HG03457 (cell line): ENCODE results near the gene ZNF280B.
"Not testable (repeated sequence)": the region's sequence is repeated elsewhere in the genome, so short reads cannot be mapped to it uniquely, and the experiment has no call there.

ENCODE experiments used
- ATAC-seq: cut with Tn5 transposase; IDR thresholded peaks from one replicate; pipeline ENCODE4 v1.9.1; 2021; ENCODE audit warnings: moderate number of reproducible peaks; ENCODE audit not compliant: unreplicated experiment

ZNF280B gene

DNA sequence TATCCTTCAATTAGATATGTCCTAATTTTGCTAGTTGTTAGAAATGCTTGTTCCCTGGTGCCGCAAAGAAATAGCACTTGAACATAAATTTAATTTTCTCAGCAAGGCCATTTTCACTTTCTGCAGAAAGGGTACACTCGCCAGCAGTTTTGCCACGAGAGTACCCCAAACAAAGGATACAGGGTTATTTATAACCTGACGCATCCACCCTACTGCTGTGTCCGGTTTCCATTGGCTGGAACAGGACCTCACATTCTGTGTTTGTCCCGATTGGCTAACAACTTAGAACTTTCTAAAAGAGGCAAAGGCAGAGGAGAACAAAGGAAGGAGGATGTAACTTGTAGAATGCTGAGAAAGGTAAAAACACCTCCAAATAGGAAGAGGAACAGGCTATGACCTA lies 1.4 kb upstream of the ZNF280B start:
- ATAC-seq, result not testable (repeated sequence)

DNA sequence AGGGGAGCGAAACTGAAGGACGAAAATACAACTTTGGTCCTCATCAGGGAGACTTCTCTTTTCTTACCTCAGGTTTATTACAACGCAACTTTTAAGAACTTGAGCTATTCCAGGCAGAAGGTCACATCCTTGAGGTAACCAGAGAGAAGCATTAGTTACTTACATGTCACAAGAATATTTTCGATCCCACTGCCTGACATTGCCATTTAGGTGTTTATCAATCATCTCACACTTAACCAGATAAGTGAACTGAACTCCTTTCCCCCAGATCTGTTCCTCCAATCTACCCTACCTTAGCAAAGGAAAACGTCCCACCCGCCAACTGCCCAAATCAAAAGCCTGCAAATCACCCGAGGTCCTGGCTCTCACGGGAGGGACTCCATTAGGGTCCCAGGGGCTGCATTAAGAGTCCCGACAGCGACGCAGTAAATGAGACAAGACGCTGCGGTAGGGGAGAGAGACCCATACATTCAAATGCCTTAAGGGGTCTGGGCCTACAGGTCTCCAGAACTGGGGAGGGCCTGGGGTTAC lies 734 bp downstream of the ZNF280B start:
- no peak for ATAC-seq

DNA sequence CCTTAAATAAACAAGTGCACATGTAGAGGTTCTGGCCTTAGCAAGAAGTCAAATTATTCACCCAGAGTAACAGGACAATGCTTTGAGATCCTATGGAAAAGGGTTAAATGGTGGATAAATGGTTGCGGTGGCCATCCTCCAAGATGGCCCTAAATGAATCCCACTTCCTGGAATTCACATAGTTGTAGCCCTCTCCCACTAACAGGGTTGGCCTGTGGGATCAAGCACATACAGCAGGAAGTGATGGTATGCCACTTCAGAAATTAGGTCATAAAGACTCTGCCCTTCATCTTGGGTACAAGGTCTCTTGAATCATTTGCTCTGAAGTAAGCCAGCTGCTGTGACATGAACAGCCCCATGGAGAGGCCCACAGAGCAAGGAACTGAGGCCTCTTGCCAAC lies 1.8 kb downstream of the ZNF280B start:
- ATAC-seq, result no peak

DNA sequence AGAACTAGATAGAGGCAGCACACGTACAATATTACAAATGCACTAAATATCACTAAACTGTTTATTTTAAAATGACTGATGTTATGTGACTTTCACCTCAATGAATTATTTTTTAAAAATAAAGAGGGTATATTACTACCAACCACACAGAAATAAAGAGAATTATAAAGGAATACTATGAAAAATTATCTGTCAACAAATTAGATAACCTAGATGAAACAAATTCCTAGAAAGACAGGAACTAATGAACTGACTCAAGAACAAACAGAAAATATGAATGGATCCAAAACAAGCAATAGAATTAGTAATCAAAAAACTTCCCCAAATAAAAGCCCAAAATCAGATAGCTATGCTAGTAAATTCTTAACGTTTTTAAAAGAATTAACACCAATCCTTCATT lies 10.3 kb downstream of the ZNF280B start:
- no peak for ATAC-seq

DNA sequence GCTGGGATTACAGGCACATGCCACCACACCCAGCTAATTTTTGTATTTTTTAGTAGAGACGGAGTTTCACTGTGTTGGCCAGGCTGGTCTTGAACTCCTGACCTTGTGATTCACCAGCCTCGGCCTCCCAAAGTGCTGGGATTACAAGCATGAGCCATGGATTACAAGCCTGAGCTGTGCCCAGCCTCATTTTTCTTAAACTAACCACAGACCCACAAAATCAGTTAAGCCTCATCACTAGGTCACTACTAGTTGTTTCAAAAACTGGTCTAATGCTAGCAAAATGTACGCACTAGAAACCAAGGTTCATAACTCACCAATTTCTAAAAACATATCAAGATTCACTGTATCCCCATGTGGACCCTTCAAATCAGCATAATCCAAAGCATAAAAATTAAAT lies 17.0 kb downstream of the ZNF280B start:
- ATAC-seq, result not testable (repeated sequence)

DNA sequence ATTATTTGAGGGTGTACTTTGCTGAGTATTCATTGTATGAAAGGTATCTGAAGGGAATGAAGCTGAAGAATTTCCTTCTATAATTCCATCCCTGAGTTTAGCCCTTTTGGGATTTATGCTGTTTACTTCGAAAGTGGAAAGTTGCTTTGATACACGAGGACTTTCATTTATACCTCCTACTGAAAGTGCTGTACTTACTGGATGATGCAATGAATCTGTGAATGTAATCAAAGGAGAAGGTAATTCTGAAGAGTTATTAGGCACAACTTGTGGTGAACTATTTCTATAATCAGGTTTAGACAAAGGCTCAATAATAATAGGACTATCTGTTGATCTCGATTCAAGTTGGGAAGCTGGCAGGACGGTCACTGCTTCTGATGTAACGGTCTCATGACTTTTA lies 19.8 kb downstream of the ZNF280B start:
- ATAC-seq, result no peak

DNA sequence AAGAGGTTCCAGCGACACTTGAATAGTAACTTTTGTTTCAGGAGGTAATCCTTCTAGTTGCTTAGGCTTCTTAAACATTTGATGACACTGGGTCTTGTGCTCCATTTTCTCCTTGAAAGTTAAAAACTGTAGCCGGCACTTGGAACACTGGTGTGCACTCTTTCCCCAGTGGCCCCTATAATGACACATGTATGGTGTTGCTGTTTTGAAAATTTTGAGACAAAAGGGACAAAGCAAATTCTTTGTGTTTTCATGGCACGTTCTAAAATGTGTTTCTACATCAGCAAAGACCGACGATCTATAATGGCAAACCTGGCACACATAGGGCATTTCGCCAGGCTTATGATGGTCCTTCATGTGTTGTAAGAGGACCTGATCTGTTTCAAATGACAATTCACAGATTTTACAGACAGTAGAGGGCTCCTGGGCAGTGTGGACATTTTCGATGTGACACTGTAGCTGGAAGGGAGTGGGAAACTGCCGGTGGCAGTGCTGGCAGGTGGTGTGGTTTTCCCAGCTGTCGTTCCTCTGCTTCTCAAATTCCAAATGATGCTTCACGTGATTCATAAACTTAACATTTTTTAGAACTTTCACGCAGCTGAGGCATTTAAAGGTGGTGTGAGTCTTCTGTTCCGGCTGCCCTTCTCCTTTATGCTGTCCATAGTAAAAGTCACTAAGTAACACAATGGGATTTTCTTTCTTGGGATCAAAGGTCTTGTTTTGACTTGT lies 20.5 kb downstream of the ZNF280B start:
- no peak for ATAC-seq

DNA sequence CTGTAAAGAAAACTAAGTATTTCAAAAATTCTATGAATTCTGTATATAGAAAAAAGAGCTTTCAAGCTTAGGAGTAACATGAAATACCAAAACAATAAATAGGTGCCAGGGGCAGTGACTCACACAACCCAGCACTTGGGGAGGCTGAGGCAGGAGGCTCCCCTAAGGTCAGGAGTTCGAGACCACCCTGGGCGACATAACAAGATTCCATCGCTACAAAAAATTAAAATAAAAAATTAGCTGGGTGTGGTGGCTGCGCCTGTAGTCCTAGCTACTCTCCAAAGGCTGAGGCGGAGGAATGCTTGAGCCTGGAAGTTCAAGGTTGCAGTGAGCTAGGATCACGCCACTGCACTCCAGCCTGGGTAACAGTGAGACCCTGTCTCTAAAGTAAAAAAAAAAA lies 21.5 kb downstream of the ZNF280B start:
- ATAC-seq, result no peak

DNA sequence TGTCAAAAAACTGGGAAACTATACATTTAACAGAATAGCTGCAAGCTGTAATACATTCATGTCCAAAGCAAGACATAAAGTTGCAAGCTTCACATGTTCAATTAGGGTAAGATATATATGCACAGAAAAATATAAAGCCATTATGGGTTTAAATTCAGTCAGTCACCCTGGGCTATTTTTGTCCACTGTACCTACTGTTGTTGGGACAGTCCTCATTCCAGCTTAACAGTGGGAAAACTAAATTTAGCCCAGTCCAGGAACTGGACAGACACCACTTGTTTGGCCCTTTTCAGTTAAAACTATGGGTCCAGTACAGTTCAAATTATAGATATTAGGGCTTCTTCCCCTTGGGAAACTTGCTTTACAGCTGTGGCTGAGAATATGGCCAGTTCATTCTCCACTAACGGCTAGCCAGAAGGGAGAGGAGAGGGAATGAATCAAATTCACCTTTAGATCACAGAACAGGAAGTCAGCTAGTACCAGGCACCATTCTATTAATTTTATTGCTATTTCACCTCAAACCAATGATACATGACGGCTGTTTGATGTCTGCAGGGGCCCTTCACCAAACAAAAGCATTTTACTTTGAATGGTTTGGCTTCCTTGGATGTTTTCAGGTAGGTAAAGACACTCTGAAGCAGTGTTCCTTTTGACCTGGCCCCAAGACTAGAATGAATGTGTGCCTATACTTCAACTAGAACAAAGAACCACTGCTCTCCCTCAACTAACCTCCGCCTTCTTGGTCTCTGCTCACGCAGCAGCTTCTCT lies 22.2 kb downstream of the ZNF280B start:
- no peak for ATAC-seq

DNA sequence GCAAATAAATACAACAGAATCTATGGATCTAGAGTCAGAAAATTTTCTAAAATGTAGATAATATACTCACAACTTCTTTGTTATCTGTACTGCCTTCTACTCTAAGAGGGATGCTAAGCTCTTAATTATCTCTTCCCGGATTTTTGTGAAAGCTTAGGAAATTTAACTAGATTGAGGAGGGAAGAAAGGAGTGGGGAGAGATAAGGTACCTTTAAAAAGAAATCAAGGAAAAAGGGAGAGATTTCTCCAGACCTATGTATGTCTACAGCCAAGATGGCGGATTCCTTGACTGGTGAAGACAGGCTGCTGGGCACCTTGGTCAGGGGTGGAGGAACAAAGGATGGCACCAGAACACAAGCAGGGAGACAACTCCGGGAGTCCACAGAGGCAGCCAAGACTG lies 23.0 kb downstream of the ZNF280B start:
- no peak for ATAC-seq

DNA sequence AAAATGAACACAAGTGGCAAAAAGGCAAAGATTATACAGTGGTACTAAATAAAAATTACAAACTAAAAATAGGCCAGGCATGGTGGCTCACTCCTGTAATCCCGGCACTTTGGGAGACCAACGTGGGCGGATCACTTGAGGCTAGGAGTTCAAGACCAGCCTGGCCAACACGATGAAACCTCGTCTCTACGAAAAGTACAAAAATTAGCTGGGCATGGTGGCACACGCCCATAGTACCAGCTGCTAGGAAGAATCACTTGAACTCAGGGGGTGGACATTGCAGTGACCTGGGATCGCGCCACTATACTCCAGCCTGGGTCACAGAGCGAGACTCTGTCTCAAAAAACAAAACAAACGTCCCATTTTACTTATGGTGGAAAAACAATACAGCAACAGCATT lies 24.5 kb downstream of the ZNF280B start:
- ATAC-seq, result no peak

DNA sequence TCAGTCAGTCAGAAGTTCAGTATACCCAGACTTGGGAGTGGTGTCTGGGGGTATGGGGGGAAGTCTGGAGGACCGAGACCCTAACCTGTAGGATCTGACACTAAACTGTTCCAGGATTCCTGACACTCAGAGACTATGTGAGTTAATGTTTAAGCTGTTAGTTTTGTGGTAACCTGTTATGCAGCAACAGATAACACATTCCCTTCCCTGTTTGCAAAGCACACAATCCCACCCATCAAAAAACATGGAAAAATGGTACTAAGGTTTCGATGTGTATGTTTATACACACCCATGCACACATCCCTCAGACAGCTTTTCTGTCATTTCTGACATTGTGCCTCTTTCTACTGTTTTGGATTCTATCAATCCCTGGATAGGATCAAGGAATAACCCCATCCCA lies 27.6 kb downstream of the ZNF280B start:
- no peak for ATAC-seq

DNA sequence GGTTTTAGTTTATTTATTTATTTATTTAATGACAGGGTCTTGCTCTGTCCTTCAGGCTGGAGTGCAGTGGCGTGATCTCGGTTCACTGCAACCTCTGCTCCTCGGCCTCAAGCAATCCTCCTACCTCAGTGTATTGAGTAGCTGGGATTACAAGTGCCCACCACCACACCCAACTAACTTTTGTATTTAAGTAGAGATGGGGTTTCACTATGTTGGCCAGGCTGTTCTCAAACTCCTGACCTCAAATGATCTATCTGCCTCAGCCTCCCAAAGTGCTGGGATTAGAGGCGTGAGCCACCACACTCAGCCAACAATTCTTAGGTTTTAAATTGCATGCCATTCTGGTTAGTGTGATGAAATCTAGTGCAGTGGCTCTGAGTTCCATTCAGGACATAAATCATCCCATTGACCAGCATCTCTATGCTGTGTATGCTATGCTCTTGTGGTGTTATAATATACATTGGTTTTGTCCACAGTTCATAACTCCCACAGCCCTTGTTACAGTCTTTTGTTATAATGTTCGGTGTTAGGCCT lies 28.5 kb downstream of the ZNF280B start:
- no peak for ATAC-seq

DNA sequence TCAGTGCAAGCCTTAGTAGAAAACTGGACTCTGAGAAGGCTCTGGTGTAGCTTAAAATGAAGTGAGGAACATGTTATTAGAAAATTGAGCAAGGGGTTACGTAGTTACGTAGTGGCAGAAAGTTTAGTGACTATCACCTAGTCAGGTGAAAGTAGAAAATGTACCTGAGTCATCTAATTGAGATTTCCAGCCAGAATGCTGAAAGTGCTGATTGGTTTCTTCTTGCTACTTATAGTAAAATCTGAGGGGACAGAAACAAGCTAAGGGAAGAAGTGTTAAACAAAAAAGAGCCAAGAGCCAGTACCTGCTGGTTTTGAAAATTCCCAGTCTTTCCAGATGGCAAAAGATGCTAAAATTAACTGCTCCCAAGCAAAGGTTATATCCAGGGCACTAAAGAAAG lies 29.4 kb downstream of the ZNF280B start:
- no peak for ATAC-seq

DNA sequence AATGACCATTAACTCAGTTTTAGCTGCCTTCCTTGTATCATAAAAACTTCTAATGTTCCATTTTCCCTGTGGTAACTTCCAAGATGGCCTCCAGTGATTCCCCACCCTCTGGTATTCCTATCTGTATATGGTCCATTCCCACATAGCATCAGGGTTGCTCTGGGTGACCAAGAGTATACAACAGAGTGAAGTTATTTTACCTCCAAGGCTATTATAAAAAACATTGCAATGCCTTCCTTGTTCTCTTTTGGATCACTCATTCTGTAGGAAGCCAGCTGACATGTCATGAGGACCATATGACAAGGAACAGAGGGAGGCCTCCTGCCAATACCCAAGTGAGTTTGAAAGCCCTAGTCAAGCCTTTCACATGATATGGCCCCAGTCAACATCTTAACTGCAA lies 30.1 kb downstream of the ZNF280B start:
- no peak for ATAC-seq

DNA sequence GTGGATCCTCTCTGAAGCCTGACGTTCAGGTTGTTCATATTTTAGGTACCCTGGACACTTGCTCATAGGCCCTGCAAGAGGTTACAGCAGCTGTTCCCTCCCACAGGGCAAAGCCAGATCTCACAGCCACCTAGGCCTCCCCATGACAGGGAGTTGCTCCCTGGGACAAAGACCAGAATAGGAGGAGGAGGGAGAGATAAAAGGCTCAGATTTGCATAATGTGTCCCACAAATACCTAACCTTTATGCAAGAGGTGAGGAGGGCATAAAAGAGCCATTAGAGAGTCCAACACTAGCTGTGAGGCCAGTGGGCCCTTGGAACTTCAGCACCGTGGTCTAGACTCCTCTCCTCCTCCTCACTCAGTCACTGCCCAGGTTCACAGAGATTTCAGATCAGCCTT lies 33.8 kb downstream of the ZNF280B start:
- ATAC-seq, result no peak

DNA sequence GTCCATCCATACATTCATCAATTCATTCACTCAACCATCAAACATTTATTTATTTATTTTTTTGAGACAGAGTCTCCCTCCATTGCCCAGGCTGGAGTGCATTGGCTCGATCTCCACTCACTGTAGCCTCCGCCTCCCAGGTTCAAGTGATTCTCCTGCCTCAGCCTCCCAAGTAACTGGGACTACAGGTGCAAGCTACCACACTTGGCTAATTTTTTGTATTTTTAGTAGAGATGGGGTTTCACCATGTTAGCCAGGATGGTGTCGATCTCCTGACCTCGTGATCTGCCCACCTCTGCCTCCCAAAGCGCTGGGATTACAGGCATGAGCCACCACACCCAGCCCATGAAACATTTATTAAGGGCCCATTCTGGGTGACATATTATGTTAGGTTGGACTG lies 37.4 kb downstream of the ZNF280B start:
- not testable (repeated sequence) for ATAC-seq

DNA sequence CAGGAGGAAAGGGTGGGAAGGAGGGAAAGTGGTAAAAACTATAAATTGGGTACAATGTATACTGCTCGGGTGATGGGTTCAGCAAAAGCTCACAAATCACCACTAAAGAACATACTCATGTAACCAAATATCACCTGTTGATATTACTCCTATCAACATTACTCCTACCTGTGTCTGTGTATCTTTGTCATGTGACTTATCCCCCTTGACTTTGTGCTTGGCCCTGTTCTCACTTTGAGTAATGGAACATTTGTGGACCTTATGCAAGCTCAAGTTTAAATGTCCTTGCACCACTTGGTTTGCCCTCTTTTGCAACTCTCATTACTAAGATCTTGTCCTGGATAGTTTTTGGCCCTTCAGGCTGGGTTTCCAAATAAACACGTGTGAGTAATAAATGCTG lies 39.0 kb downstream of the ZNF280B start:
- ATAC-seq, result no peak

DNA sequence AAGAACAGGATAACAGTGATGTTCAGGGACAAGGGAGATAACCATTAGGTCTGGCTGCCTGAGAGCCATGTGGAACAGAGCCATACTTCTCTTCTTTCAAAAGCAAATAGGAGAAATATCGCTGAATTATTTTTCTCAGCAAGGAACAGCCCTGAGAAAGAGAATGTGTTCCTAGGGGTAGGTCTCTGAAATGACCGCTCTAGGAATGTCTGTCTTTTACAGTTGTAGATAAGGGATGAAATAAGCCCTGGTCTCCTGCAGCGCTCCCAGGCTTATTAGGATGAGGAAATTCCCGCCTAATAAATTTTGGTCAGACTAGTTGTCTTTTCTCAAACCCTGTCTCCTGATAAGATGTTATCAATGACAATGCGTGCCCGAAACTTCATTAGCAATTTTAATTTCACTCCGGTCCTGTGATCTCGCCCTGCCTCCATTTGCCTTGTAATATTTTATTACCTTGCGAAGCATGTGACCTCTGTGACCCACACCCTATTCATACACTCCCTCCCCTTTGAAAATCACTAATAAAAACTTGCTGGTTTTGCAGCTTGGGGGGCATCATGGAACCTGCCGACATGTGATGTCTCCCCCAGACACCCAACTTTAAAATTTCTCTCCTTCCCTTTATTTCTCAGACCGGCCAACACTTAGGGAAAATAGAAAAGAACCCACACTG lies 39.6 kb downstream of the ZNF280B start:
- ATAC-seq, result not testable (repeated sequence)

DNA sequence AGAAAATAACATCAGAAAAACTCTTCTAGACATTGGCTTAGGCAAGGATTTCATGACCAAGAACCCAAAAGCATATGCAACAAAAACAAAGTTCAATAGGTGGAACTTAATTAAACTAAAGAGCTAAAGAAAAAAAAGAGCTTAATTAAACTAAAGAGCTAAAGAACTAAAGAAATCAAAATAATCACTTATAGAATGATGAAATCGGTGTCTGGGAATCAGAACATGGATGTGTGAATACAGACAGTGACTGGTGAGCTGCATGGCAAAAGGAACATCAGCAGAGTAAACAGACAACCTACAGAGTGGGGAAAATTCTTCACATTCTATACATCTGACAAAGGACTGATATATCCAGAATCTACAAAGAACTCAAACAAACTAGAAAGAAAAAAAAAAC lies 41.4 kb downstream of the ZNF280B start:
- no peak for ATAC-seq

DNA sequence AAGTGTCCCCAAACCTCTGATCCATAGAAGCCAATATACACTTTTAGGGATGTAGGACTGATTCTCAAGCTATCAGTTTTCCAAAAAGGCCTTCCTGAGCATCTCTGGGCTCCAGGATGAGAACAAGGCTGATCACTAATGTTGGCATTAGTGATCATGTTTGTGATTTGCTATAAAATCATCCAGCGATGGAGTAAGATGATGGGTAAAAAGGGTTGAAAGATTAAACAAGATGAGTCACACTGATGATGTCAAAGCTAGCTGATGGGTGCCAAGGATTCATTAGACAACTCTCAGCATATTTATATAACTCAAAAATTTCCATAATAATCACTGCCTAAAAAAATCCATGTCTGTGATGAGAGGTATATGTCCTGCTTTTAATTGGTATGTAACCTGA lies 42.8 kb downstream of the ZNF280B start:
- ATAC-seq, result no peak
